ENCODE results near the gene FAM120B. TPM values are rescaled to one million over a fixed set of nuclear protein-coding genes. Genes with fewer than 3 reads are reported as not detected.
"Not testable (repeated sequence)": the region's sequence is repeated elsewhere in the genome, so short reads cannot be mapped to it uniquely, and the experiment has no call there.

FAM120B gene
- polyA plus RNA-seq, 4 donors = 33.2 to 41.5 (median 40.0) TPM

- DNase-seq (ENCODE audit: low read depth in 4 of 4, low spot score in 3 of 4) = no peak
These were observed 68.2 kb downstream of the FAM120B start for GRCh38 chr6:170374571-170375444.

- no peak for DNase-seq (ENCODE audit: low read depth in 4 of 4, low spot score in 3 of 4)
These were observed 69.1 kb downstream of the FAM120B start for GRCh38 chr6:170375661-170376060.

GRCh38 chr6:170376386-170377043 is 70.0 kb downstream of the FAM120B start:
- DNase-seq (ENCODE audit: low read depth in 4 of 4, low spot score in 3 of 4) = no peak

GRCh38 chr6:170378502-170378901 is 71.9 kb downstream of the FAM120B start:
- no peak for DNase-seq (ENCODE audit: low read depth in 4 of 4, low spot score in 3 of 4)

GRCh38 chr6:170381562-170381961 is 75.0 kb downstream of the FAM120B start:
- no peak for DNase-seq (ENCODE audit: low read depth in 4 of 4, low spot score in 3 of 4)

GRCh38 chr6:170383466-170384035 is 77.0 kb downstream of the FAM120B start:
- DNase-seq (ENCODE audit: low read depth in 4 of 4, low spot score in 3 of 4) = no peak

- no peak for DNase-seq (ENCODE audit: low read depth in 4 of 4, low spot score in 3 of 4)
These were observed 78.9 kb downstream of the FAM120B start for GRCh38 chr6:170385506-170385905.

- no peak for DNase-seq (ENCODE audit: low read depth in 4 of 4, low spot score in 3 of 4)
These were observed 81.6 kb downstream of the FAM120B start for GRCh38 chr6:170388113-170388512.

GRCh38 chr6:170393033-170393432 is 86.5 kb downstream of the FAM120B start:
- DNase-seq (ENCODE audit: low read depth in 4 of 4, low spot score in 3 of 4) = no peak

- DNase-seq (ENCODE audit: low read depth in 4 of 4, low spot score in 3 of 4) = no peak
These were observed 87.3 kb downstream of the FAM120B start for GRCh38 chr6:170393807-170394399.

GRCh38 chr6:170394980-170395379 is 88.4 kb downstream of the FAM120B start:
- no peak for DNase-seq (ENCODE audit: low read depth in 4 of 4, low spot score in 3 of 4)

- DNase-seq (ENCODE audit: low read depth in 4 of 4, low spot score in 3 of 4) = not testable (repeated sequence)
These were observed 92.3 kb downstream of the FAM120B start for GRCh38 chr6:170398743-170399369.

- not testable (repeated sequence) for DNase-seq (ENCODE audit: low read depth in 4 of 4, low spot score in 3 of 4)
These were observed 93.5 kb downstream of the FAM120B start for GRCh38 chr6:170399955-170400558.

GRCh38 chr6:170402318-170403040 is 95.9 kb downstream of the FAM120B start:
- DNase-seq (ENCODE audit: low read depth in 4 of 4, low spot score in 3 of 4) = no peak

- DNase-seq (ENCODE audit: low read depth in 4 of 4, low spot score in 3 of 4) = no peak
These were observed 96.9 kb downstream of the FAM120B start for GRCh38 chr6:170403451-170403850.

GRCh38 chr6:170404036-170404435 is 97.5 kb downstream of the FAM120B start:
- DNase-seq (ENCODE audit: low read depth in 4 of 4, low spot score in 3 of 4) = no peak

GRCh38 chr6:170404697-170405096 is 98.1 kb downstream of the FAM120B start:
- no peak for DNase-seq (ENCODE audit: low read depth in 4 of 4, low spot score in 3 of 4)

- no peak for DNase-seq (ENCODE audit: low read depth in 4 of 4, low spot score in 3 of 4)
These were observed 98.9 kb downstream of the FAM120B start for GRCh38 chr6:170405311-170405975.

- DNase-seq (ENCODE audit: low read depth in 4 of 4, low spot score in 3 of 4) = no peak
These were observed 100.6 kb downstream of the FAM120B start for GRCh38 chr6:170407200-170407599.
